ENCODE results near the gene PTPRT.

DNA sequence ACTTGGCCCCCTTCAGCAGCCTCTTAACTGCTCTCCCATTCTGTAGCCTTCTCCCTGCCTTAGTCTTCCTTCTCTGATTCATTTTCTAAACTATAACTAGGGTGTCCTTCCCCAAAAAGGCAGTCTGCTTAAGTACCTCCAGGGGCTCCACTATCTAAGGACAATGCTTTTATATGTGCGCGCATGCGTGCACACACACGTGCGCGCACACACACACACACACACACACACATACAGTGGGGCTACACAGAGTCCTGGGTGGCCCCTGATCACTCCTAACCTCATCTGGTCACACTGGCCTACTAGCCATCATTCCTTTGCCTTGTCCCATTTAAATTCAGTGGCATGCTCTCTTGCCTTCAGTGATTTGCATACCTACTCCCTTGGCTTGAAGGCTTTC, 917.2 kb downstream of the PTPRT start:
- TF ChIP-seq SUZ12 (IDR thresholded peaks at IDR 0.05): no peak
- no peak for TF ChIP-seq BHLHE40 (IDR thresholded peaks at IDR 0.05; ENCODE audit: borderline replicate concordance)
- TF ChIP-seq SP1 (IDR thresholded peaks at IDR 0.05): no peak
- TF ChIP-seq FOXM1 (IDR thresholded peaks at IDR 0.05; ENCODE audit: borderline replicate concordance): no peak
